NCI-H1930 (cell line): ENCODE results near the gene RNF19B.

ENCODE experiments used
- DNase-seq, 2 experiments: peaks; one replicate each; lab custom pipeline; 2025; lab: John Stamatoyannopoulos, UW

Gene RNF19B

DNA sequence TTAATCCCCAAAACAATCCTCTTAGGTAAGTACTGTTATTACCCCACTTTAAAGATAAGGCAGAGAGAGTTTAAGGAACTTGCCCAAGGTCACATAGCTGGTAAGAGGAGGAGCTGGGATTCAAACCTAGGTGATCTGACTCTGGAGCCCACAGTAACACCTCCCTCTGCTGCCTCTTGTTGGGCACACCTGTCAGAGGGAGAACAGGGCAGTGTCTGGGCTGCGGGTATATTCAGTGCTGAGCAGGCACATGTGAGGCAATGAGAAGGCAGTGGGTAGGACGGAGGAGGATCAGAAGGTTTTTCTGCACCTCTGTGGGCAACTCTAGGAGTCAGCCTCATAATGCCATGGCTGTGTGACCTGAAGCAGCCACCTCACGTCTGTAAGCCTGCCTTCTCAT, 76.5 kb downstream of the RNF19B start:
- no peak for DNase-seq

DNA sequence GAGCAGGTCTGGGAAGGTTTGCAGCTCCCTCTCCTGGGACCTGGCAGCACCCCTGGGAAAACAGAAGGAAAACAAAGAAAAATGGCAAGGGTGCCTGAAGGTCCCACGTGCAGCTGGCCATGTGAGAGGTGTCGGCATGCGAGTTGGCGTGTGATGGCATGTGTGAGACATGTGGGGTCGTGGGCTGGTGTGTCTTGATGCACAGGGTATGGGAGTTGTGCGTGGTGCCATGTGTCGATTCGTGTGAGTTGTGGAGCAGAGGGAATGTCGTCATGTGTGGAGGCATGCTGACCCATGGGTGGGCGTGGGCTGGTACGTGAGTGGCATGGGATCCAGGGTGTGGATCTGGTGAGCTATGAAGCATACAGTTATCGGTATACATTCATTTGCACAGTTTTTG, 77.0 kb downstream of the RNF19B start:
- DNase-seq: no peak

DNA sequence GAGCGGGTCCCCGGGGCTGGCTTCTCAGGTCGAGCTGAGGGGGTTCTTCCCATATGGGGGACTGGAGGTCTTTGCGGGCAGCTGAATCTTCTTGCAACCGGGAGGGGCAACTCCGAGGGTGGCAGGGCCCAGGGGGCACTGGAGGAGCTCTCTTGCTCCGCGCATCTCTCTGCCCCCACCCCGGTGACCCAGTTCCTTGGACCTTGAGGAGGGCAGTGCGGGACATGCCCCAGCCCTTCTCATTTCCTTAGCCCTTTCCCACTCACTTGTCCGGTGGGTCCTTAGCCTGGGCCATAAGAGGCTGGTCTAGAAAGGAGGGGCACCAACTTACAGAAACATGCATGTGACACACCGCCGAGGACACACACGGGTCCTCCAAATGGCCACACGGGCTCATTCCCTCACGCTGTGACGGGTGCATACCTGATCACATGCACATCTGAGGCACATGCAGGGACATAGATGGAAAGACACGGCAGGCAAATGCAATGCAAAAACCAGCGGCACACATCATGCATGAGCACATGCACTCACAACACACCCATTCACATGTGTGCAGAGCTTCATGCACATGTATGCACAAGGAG, 77.7 kb downstream of the RNF19B start:
- no peak for DNase-seq
